ENCODE data around the gene PEA15. TPM values are rescaled to one million over a fixed set of nuclear protein-coding genes. Genes with fewer than 3 reads are reported as not detected.

PEA15 gene
- total and polyA plus RNA-seq, 10 of the 15 experiments (the other 5 are each of a cell fraction or from before 2014, with no cell fraction given): 15.1 to 269 (median 65.6) TPM

DNA sequence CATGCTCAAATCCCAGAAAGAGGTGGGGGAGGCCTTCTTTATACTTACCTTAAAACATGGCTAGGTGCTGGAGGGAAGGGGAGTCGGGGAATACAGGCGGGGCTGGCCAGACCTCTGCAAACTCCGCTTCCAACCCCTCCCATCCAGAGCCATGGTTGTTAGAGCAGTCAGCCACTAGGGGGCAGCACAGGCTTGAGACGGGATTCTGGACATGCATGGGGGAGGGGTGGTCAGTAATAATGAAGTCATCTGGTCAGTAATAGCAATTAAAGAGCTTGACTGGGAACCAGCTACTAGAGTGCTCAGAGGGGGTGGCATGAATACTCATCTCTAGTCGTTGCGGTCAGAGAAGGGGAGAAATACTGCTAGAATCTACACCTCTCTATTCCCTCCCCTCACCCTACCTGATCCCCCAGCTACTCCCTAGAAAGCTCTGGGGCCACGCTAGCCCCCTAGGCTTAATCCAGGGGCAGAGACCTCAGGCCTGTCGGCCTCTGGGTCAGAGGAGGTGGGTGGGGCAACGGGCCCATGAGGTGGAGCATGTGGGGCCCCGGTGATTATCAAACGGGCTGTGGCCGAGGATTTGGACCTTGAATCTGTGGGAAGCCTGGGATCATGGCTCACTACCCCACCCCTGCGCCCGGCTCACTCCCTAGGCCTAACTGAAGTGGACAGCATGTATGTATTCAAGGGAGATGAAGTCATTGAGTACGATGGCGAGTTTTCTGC lies 11.9 kb upstream of the PEA15 start (continued):
- TF ChIP-seq E2F8 (IDR thresholded peaks at IDR 0.05; ENCODE audit: low read depth, partially characterized antibody) (no peak), BCL3 (IDR thresholded peaks at IDR 0.05; ENCODE audit: borderline replicate concordance, insufficient read depth, low read depth, low read length, poor library complexity, severe bottlenecking) (no peak), BMI1 (IDR thresholded peaks at IDR 0.05; ENCODE audit: borderline replicate concordance) (no peak), ATF7 (IDR thresholded peaks at IDR 0.05; ENCODE audit: low read depth) (peak; percentile 97), POLR2AphosphoS5 (IDR thresholded peaks at IDR 0.05; ENCODE audit: low read length) (no peak), SP1 (IDR thresholded peaks at IDR 0.05; ENCODE audit: low read depth, low read length) (peak; percentile 25), TARDBP (IDR thresholded peaks at IDR 0.05; ENCODE audit: borderline replicate concordance) (peak; percentile 76; the same call in 1 of the 2 replicates), NFYB (IDR thresholded peaks at IDR 0.05; ENCODE audit: insufficient read depth, low read depth, low read length) (no peak), GATAD2B (conservative IDR thresholded peaks at IDR 0.05; ENCODE audit: low read depth) (peak; percentile 62; the same call in 1 of the 2 replicates), MTA3 (IDR thresholded peaks at IDR 0.05; ENCODE audit: borderline replicate concordance, low read length) (no peak), ZNF207 (IDR thresholded peaks at IDR 0.05; ENCODE audit: borderline replicate concordance) (no peak), SMC3 (IDR thresholded peaks at IDR 0.05; ENCODE audit: borderline replicate concordance, low read length) (peak; percentile 98), SKIL (IDR thresholded peaks at IDR 0.05; ENCODE audit: low read depth, poor library complexity, severe bottlenecking) (peak; percentile 40), MEF2A (IDR thresholded peaks at IDR 0.05; ENCODE audit: insufficient read depth, low read depth, low read length) (peak; percentile 75; the same call in 1 of the 2 replicates), NFXL1 (IDR thresholded peaks at IDR 0.05; ENCODE audit: borderline replicate concordance) (no peak), NFIC (IDR thresholded peaks at IDR 0.05; ENCODE audit: low read depth, low read length) (no peak), NR2C2 (IDR thresholded peaks at IDR 0.05; ENCODE audit: borderline replicate concordance, control insufficient read depth, insufficient read length, low read depth) (no peak), STAT1 (conservative IDR thresholded peaks at IDR 0.05) (0 out of 2 replicates have a peak, but pooled peaks have one; percentile 43), SIX5 (IDR thresholded peaks at IDR 0.05; ENCODE audit: low read depth, low read length, severe bottlenecking) (no peak)
- TF ChIP-seq, protein P1, sequence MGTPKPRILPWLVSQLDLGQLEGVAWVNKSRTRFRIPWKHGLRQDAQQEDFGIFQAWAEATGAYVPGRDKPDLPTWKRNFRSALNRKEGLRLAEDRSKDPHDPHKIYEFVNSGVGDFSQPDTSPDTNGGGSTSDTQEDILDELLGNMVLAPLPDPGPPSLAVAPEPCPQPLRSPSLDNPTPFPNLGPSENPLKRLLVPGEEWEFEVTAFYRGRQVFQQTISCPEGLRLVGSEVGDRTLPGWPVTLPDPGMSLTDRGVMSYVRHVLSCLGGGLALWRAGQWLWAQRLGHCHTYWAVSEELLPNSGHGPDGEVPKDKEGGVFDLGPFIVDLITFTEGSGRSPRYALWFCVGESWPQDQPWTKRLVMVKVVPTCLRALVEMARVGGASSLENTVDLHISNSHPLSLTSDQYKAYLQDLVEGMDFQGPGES (IDR thresholded peaks at IDR 0.05): no peak
- TF ChIP-seq, protein P2, sequence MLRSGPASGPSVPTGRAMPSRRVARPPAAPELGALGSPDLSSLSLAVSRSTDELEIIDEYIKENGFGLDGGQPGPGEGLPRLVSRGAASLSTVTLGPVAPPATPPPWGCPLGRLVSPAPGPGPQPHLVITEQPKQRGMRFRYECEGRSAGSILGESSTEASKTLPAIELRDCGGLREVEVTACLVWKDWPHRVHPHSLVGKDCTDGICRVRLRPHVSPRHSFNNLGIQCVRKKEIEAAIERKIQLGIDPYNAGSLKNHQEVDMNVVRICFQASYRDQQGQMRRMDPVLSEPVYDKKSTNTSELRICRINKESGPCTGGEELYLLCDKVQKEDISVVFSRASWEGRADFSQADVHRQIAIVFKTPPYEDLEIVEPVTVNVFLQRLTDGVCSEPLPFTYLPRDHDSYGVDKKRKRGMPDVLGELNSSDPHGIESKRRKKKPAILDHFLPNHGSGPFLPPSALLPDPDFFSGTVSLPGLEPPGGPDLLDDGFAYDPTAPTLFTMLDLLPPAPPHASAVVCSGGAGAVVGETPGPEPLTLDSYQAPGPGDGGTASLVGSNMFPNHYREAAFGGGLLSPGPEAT (IDR thresholded peaks at IDR 0.05; ENCODE audit: low read depth): no peak

All from GM12878 (cell line).